ENCODE data around the gene LCORL. TPM values are rescaled to one million over a fixed set of nuclear protein-coding genes. Genes with fewer than 3 reads are reported as not detected.
A peak's percentile ranks its signal among the peaks of the same experiment; 100 is the strongest.

The LCORL gene
- total RNA-seq, 2 experiments from 2014 or later = 31.4 to 37.4 TPM

- intact Hi-C loops (cut with micrococcal nuclease; ENCODE audit: unreplicated experiment) = no loop called here
- peak overlapping the region; percentile 88 for H3K4me2 ChIP-seq (ENCODE audit: low read length)
- H3K9me2 ChIP-seq (ENCODE audit: insufficient read depth, low read length) = no peaks in the 10 kb centered on the region
- H3K4me1 ChIP-seq (ENCODE audit: insufficient read depth, low read length, poor library complexity, severe bottlenecking) = peaks cover 37% of the 10 kb centered on the region
- no peaks in the 10 kb centered on the region; the same call in 1 of the 2 replicates for H3K9me3 ChIP-seq (ENCODE audit: low read length)
- peaks cover 39% of the 10 kb centered on the region for H4K20me1 ChIP-seq (ENCODE audit: insufficient read depth, low read length)
- H3K79me2 ChIP-seq (ENCODE audit: insufficient read depth, low read depth, low read length) = peaks cover 94% of the 10 kb centered on the region
- H3K4me3 ChIP-seq (ENCODE audit: low read depth, low read length, poor library complexity, severe bottlenecking) = peak overlapping the region; percentile 85
- DNase-seq (ENCODE audit: low spot score) = peak; percentile 23
- no peak for TF ChIP-seq CTCF (conservative IDR thresholded peaks at IDR 0.05; ENCODE audit: low read length)
- TF ChIP-seq EZH2phosphoT487 (IDR thresholded peaks at IDR 0.05; ENCODE audit: borderline replicate concordance, low read depth, low read length) = no peak
- POLR2A ChIA-PET = interaction anchor here (0.6 to 1.3 kb wide), 4 partner anchors 9 to 24 kb away, joined by 3 to 6 read pairs (median 4); no protein-coding TSS in a partner anchor
- peak overlapping the region; percentile 91 for H3K27ac ChIP-seq (ENCODE audit: low read depth, low read length, poor library complexity, severe bottlenecking)
- BruUV-seq (replicated peaks) = no TSS peak
- H3K36me3 ChIP-seq (ENCODE audit: insufficient read depth, low read length) = peaks cover 87% of the 10 kb centered on the region
- CTCF ChIA-PET (ENCODE audit: unreplicated experiment) = no interaction called here
- no peak overlapping the region for H2AFZ ChIP-seq (ENCODE audit: low read length)
These were observed 209.4 kb downstream of the LCORL start for GRCh38 chr4:17812125-17812524.

- Histone ChIP-seq H2AFZ (ENCODE audit: low read length) (peak overlapping the region; percentile 30), H3K4me3 (ENCODE audit: low read depth, low read length, poor library complexity, severe bottlenecking) (peak overlapping the region; percentile 85), H4K20me1 (ENCODE audit: insufficient read depth, low read length) (peaks cover 45% of the 10 kb centered on the region), H3K36me3 (ENCODE audit: insufficient read depth, low read length) (peaks cover 87% of the 10 kb centered on the region), H3K27ac (ENCODE audit: low read depth, low read length, poor library complexity, severe bottlenecking) (peak overlapping the region; percentile 91), H3K9me2 (ENCODE audit: insufficient read depth, low read length) (no peaks in the 10 kb centered on the region), H3K79me2 (ENCODE audit: insufficient read depth, low read depth, low read length) (peaks cover 94% of the 10 kb centered on the region), H3K4me2 (ENCODE audit: low read length) (peak overlapping the region; percentile 88), H3K4me1 (ENCODE audit: insufficient read depth, low read length, poor library complexity, severe bottlenecking) (peaks cover 46% of the 10 kb centered on the region), H3K9me3 (ENCODE audit: low read length) (no peaks in the 10 kb centered on the region; the same call in 1 of the 2 replicates)
- intact Hi-C loops (cut with micrococcal nuclease; ENCODE audit: unreplicated experiment) = loop anchor here (2.0 kb wide), 3 partner anchors 144 to 216 kb away; partner anchors contain the start of gene LCORL
- BruUV-seq (replicated peaks) = no TSS peak
- DNase-seq (ENCODE audit: low spot score) = no peak
- CTCF ChIA-PET (ENCODE audit: unreplicated experiment) = no interaction called here
- TF ChIP-seq CTCF (conservative IDR thresholded peaks at IDR 0.05; ENCODE audit: low read length) (no peak), EZH2phosphoT487 (IDR thresholded peaks at IDR 0.05; ENCODE audit: borderline replicate concordance, low read depth, low read length) (no peak)
- POLR2A ChIA-PET = interaction anchor here (0.6 kb wide), 1 partner anchor 10 kb away, joined by 3 read pairs; no protein-coding TSS in a partner anchor
These were observed 210.4 kb downstream of the LCORL start for GRCh38 chr4:17811078-17811603.

All from OCI-LY7 (cell line).